ENCODE data around the gene MAST2. TPM values are rescaled to one million over a fixed set of nuclear protein-coding genes. Genes with fewer than 3 reads are reported as not detected.

The MAST2 gene
- total RNA-seq, 1 donor from 2014 or later: 60.7 TPM

DNA sequence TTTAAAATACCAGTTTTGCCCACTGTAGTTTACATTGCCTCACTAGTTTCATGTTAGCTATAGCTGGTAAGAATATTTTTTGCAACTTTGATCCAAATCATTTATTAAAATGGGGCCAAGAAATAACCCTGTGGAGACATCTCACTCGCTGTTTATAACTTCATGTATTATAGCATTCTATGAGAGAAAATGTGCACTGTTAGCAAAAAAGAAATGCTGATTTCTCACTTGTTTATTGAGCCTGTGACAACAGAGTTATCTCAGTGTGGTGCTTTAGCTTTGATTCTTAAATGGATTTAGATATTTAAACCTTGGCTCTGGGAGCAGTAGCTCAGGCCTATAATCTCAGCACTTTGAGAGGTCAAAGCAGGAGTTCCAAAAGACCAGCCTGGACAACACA, 201.1 kb downstream of the MAST2 start:
- DNase-seq (ENCODE audit: low spot score in 2 of 2, unreplicated experiment in 2 of 2): no peak
- Mint-ChIP-seq H3K9me3 (no peaks in the 10 kb centered on the region), H3K27ac (no peak overlapping the region), H3K4me1 (no peaks in the 10 kb centered on the region), H3K27me3 (ENCODE audit: low read depth) (no peaks in the 10 kb centered on the region), H3K36me3 (peaks cover 26% of the 10 kb centered on the region), H3K4me3 (no peak overlapping the region)
- TF ChIP-seq, protein P1, sequence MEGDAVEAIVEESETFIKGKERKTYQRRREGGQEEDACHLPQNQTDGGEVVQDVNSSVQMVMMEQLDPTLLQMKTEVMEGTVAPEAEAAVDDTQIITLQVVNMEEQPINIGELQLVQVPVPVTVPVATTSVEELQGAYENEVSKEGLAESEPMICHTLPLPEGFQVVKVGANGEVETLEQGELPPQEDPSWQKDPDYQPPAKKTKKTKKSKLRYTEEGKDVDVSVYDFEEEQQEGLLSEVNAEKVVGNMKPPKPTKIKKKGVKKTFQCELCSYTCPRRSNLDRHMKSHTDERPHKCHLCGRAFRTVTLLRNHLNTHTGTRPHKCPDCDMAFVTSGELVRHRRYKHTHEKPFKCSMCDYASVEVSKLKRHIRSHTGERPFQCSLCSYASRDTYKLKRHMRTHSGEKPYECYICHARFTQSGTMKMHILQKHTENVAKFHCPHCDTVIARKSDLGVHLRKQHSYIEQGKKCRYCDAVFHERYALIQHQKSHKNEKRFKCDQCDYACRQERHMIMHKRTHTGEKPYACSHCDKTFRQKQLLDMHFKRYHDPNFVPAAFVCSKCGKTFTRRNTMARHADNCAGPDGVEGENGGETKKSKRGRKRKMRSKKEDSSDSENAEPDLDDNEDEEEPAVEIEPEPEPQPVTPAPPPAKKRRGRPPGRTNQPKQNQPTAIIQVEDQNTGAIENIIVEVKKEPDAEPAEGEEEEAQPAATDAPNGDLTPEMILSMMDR (IDR thresholded peaks at IDR 0.05; ENCODE audit: unreplicated experiment): no peak

DNA sequence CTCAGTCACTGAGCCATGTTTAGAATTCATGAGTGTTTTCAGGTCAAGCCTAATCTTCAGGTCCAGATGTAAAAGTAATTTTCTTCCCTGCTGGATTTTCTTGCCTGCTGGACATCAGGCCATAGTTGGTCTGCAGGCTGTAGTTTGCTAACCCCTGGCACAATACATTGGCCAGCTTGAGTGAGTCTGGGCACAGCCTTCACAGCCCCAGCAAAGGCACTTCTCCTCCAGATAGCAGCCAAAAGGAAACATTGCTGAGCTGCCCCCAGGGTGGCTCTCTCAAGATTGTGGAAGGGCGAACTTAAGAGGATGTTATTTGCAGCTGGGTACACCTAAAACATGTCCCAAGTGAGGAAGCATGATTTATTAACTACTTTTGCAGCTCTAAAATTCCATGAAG, 202.2 kb downstream of the MAST2 start:
- H3K36me3 Mint-ChIP-seq: peaks cover 33% of the 10 kb centered on the region
- no peak for DNase-seq (ENCODE audit: low spot score in 2 of 2, unreplicated experiment in 2 of 2)
- no peak overlapping the region for H3K4me3 Mint-ChIP-seq
- H3K27me3 Mint-ChIP-seq (ENCODE audit: low read depth): no peaks in the 10 kb centered on the region
- H3K27ac Mint-ChIP-seq: no peak overlapping the region
- TF ChIP-seq, protein P1 (IDR thresholded peaks at IDR 0.05; ENCODE audit: unreplicated experiment): no peak
- no peaks in the 10 kb centered on the region for H3K9me3 Mint-ChIP-seq
- no peaks in the 10 kb centered on the region for H3K4me1 Mint-ChIP-seq

DNA sequence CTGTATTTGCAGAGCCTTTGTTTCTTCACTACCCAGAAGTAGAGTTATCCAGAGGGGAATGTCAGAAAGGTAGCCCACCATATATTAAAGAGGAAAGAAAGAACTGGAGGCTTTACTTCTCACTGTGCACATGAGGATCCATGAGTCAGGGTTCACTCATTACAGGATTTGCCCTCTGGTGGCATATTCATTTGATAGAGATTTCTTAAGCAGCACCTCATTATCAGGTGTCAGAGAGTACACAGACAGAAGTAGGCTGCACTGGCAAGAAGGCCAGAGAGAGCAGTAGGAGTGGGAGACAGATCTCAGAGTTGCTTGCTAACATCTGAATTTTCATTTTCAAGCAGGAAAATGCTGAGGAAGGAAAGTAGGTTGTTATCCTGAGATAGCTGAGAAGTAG, 205.2 kb downstream of the MAST2 start:
- Mint-ChIP-seq H3K27me3 (ENCODE audit: low read depth) (no peaks in the 10 kb centered on the region), H3K4me1 (no peaks in the 10 kb centered on the region), H3K4me3 (no peak overlapping the region), H3K9me3 (no peaks in the 10 kb centered on the region), H3K36me3 (peaks cover 33% of the 10 kb centered on the region), H3K27ac (no peak overlapping the region)
- no peak for DNase-seq (ENCODE audit: low spot score in 2 of 2, unreplicated experiment in 2 of 2)
- TF ChIP-seq, protein P1 (IDR thresholded peaks at IDR 0.05; ENCODE audit: unreplicated experiment): no peak

DNA sequence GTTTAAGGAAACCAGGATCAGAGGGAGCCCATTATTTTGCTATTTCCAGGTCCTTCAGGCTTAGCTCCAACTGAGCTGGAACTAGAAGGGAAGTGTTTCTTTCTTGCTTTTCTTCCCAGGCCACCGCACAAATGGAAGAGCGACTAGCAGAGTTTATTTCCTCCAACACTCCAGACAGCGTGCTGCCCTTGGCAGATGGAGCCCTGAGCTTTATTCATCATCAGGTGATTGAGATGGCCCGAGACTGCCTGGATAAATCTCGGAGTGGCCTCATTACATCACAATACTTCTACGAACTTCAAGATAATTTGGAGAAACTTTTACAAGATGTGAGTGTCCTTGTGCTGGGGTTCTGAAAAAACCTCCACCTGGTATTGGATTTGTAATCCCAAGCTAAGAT, 207.2 kb downstream of the MAST2 start:
- TF ChIP-seq, protein P1 (IDR thresholded peaks at IDR 0.05; ENCODE audit: unreplicated experiment): no peak
- no peaks in the 10 kb centered on the region for H3K4me1 Mint-ChIP-seq
- no peaks in the 10 kb centered on the region for H3K9me3 Mint-ChIP-seq
- H3K27me3 Mint-ChIP-seq (ENCODE audit: low read depth): no peaks in the 10 kb centered on the region
- H3K27ac Mint-ChIP-seq: no peak overlapping the region
- H3K36me3 Mint-ChIP-seq: peaks cover 36% of the 10 kb centered on the region
- no peak for DNase-seq (ENCODE audit: low spot score in 2 of 2, unreplicated experiment in 2 of 2)
- no peak overlapping the region for H3K4me3 Mint-ChIP-seq

DNA sequence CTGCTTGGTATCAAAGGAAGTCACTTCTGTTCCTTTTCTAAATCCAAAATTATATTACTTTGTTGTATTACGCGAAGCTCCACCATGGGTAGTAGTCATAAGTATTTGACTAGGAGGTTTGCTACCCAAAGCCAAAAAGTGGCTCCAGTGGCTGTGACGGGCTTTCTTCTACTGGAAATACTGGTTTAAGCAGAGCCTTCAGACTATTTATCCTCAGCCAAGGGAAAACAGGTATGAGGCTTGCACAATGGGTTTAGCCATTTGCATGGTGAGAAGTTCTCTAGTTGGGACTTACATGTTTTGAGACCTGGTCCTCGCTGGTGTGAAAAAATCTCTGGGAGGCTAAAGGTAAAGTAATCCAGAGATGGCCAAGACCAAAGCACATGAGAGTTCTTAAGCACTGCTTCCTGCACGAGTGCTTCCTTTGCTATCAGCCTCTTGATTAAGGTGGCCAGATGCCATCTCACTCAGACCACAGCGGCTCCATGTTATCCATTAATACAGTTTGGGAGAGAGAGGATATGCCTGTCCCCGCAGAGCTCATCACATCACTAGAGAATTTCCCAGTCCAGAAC, 207.8 kb downstream of the MAST2 start:
- Mint-ChIP-seq H3K9me3 (no peaks in the 10 kb centered on the region), H3K27me3 (ENCODE audit: low read depth) (no peaks in the 10 kb centered on the region), H3K4me3 (no peak overlapping the region), H3K4me1 (no peaks in the 10 kb centered on the region), H3K36me3 (peaks cover 36% of the 10 kb centered on the region), H3K27ac (no peak overlapping the region)
- no peak for DNase-seq (ENCODE audit: low spot score in 2 of 2, unreplicated experiment in 2 of 2)
- TF ChIP-seq, protein P1 (IDR thresholded peaks at IDR 0.05; ENCODE audit: unreplicated experiment): no peak

DNA sequence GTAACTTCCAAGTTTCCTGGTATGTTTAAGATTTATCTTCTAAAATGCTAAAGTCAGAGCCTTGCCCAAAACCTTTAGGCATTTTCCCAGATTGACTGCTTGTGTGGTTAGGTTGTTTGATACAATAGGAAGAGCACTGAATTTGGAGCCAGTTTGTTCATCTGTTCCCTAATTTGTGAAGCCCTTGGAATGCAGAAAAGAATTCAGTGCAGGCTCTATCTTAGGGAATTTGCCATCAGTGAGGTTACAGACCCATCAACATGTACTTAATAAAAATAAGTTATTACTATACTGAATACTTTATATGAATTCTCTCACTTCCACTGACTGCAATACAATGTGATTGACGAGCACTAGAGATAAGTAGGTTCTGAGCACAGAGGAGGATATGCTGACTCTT, 208.8 kb downstream of the MAST2 start:
- no peaks in the 10 kb centered on the region for H3K9me3 Mint-ChIP-seq
- H3K4me3 Mint-ChIP-seq: no peak overlapping the region
- no peaks in the 10 kb centered on the region for H3K27me3 Mint-ChIP-seq (ENCODE audit: low read depth)
- TF ChIP-seq, protein P1 (IDR thresholded peaks at IDR 0.05; ENCODE audit: unreplicated experiment): no peak
- H3K4me1 Mint-ChIP-seq: no peaks in the 10 kb centered on the region
- no peak for DNase-seq (ENCODE audit: low spot score in 2 of 2, unreplicated experiment in 2 of 2)
- peaks cover 29% of the 10 kb centered on the region for H3K36me3 Mint-ChIP-seq
- no peak overlapping the region for H3K27ac Mint-ChIP-seq
